ENCODE measurements around the gene HMGXB3. TPM values are rescaled to one million over a fixed set of nuclear protein-coding genes. Genes with fewer than 3 reads are reported as not detected.

HMGXB3 gene
- total RNA-seq, 2 experiments from 2014 or later, result 35.1 to 44.0 TPM

DNA sequence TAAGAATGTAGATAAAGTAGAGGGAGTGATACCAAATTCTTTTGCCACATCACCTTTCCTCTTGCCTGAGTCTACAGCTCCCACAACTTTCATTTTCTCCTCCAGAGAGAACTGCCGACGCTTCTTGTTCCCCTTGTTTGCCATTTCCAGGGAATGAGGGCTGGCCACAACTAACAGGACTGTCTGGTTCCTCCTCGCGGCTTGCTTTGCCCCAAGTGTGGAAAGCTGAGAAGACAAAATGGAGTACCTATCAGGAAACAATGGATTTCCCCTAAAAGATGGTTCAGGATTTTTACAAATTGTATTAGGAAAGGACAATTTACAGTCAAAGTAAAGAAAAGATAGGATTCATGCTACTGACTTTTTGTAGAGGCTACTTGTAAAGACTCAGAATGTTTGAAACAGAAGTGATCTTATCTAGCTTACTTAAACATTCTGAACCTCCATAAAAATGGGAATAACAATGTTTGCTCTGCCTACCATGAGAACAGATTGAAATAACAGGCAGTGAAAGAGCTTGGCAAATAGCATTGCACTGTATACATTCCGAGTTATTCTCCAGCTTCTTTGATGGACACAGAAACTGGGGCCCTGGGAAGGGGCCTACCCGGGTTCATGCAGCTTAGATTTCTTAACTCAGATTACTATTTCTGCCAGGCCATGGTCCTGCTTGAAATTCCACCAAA, 4.2 kb upstream of the HMGXB3 start:
- Histone ChIP-seq H3K27ac (ENCODE audit: low read depth, low read length, poor library complexity, severe bottlenecking) (no peak overlapping the region), H4K20me1 (ENCODE audit: insufficient read depth, low read length) (no peaks in the 10 kb centered on the region), H3K4me1 (ENCODE audit: insufficient read depth, low read length, poor library complexity, severe bottlenecking) (peaks cover 14% of the 10 kb centered on the region), H3K9me3 (ENCODE audit: low read length) (no peaks in the 10 kb centered on the region), H3K79me2 (ENCODE audit: insufficient read depth, low read depth, low read length) (peaks cover 6% of the 10 kb centered on the region; the same call in 1 of the 2 replicates), H3K4me2 (ENCODE audit: low read length) (no peak overlapping the region), H3K36me3 (ENCODE audit: insufficient read depth, low read length) (no peaks in the 10 kb centered on the region), H2AFZ (ENCODE audit: low read length) (no peak overlapping the region), H3K9me2 (ENCODE audit: insufficient read depth, low read length) (no peaks in the 10 kb centered on the region), H3K4me3 (ENCODE audit: low read depth, low read length, poor library complexity, severe bottlenecking) (no peak overlapping the region)
- ChIA-PET POLR2A (no interaction called here), CTCF (ENCODE audit: unreplicated experiment) (no interaction called here)
- intact Hi-C loops (cut with micrococcal nuclease; ENCODE audit: unreplicated experiment), result no loop called here
- BruUV-seq (replicated peaks), result no TSS peak
- no peak for TF ChIP-seq EZH2phosphoT487 (IDR thresholded peaks at IDR 0.05; ENCODE audit: borderline replicate concordance, low read depth, low read length)
- TF ChIP-seq, protein P1, sequence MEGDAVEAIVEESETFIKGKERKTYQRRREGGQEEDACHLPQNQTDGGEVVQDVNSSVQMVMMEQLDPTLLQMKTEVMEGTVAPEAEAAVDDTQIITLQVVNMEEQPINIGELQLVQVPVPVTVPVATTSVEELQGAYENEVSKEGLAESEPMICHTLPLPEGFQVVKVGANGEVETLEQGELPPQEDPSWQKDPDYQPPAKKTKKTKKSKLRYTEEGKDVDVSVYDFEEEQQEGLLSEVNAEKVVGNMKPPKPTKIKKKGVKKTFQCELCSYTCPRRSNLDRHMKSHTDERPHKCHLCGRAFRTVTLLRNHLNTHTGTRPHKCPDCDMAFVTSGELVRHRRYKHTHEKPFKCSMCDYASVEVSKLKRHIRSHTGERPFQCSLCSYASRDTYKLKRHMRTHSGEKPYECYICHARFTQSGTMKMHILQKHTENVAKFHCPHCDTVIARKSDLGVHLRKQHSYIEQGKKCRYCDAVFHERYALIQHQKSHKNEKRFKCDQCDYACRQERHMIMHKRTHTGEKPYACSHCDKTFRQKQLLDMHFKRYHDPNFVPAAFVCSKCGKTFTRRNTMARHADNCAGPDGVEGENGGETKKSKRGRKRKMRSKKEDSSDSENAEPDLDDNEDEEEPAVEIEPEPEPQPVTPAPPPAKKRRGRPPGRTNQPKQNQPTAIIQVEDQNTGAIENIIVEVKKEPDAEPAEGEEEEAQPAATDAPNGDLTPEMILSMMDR (conservative IDR thresholded peaks at IDR 0.05; ENCODE audit: low read length), result no peak
- no peak for DNase-seq (ENCODE audit: low spot score)

DNA sequence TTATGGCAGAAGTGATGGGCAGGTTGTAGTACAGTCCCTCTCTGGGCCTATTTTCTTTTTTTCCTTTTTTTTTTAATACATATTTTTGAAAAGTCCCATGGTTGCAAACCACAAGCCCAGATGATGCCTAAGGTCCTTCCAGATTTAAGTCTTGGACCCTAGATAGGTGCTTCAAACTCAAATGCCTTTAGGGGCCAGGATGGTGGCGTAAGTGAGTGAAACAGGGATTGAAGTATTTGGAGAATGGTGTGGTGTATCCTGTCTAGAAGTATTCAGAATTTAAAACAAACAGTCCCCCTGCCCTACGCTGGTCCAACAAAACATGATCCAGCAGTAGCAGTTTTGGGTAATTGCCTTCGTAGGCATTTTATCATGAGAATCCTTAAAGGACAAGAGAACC, 2.3 kb upstream of the HMGXB3 start:
- TF ChIP-seq, protein P1 (conservative IDR thresholded peaks at IDR 0.05; ENCODE audit: low read length), result no peak
- TF ChIP-seq EZH2phosphoT487 (IDR thresholded peaks at IDR 0.05; ENCODE audit: borderline replicate concordance, low read depth, low read length), result no peak
- Histone ChIP-seq H3K4me2 (ENCODE audit: low read length) (no peak overlapping the region), H3K9me3 (ENCODE audit: low read length) (no peaks in the 10 kb centered on the region), H4K20me1 (ENCODE audit: insufficient read depth, low read length) (peaks cover 10% of the 10 kb centered on the region; the same call in 1 of the 2 replicates), H3K27ac (ENCODE audit: low read depth, low read length, poor library complexity, severe bottlenecking) (no peak overlapping the region), H3K79me2 (ENCODE audit: insufficient read depth, low read depth, low read length) (peaks cover 25% of the 10 kb centered on the region), H2AFZ (ENCODE audit: low read length) (no peak overlapping the region), H3K4me1 (ENCODE audit: insufficient read depth, low read length, poor library complexity, severe bottlenecking) (peaks cover 27% of the 10 kb centered on the region), H3K36me3 (ENCODE audit: insufficient read depth, low read length) (peaks cover 11% of the 10 kb centered on the region; the same call in 1 of the 2 replicates), H3K4me3 (ENCODE audit: low read depth, low read length, poor library complexity, severe bottlenecking) (no peak overlapping the region), H3K9me2 (ENCODE audit: insufficient read depth, low read length) (no peaks in the 10 kb centered on the region)
- no peak for DNase-seq (ENCODE audit: low spot score)
- intact Hi-C loops (cut with micrococcal nuclease; ENCODE audit: unreplicated experiment), result no loop called here
- ChIA-PET CTCF (ENCODE audit: unreplicated experiment) (no interaction called here), POLR2A (no interaction called here)
- no TSS peak for BruUV-seq (replicated peaks)

DNA sequence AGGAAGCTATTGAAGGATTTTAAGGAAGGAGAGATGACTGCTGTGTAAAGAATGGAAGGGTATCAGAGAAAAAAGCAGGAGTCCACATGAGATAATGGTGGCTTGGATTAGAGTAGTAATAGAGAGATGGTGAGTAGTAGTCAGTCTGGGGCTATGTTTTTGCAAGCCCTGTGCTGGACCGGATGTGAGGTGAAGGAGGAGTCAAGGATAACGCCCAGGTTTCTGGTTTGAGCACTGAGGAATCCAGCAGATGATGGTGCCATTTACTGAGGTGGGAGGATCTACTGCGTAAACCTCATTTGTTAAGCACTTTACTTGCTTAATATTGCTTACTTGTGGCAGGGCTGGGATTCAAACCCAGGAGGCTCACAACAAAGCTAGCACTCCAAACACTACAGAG, 1.2 kb upstream of the HMGXB3 start:
- Histone ChIP-seq H3K79me2 (ENCODE audit: insufficient read depth, low read depth, low read length) (peaks cover 36% of the 10 kb centered on the region), H3K36me3 (ENCODE audit: insufficient read depth, low read length) (peaks cover 20% of the 10 kb centered on the region), H3K9me3 (ENCODE audit: low read length) (no peaks in the 10 kb centered on the region), H3K9me2 (ENCODE audit: insufficient read depth, low read length) (no peaks in the 10 kb centered on the region), H3K4me2 (ENCODE audit: low read length) (peak overlapping the region; percentile 79), H3K4me1 (ENCODE audit: insufficient read depth, low read length, poor library complexity, severe bottlenecking) (peaks cover 27% of the 10 kb centered on the region), H3K4me3 (ENCODE audit: low read depth, low read length, poor library complexity, severe bottlenecking) (peak overlapping the region; percentile 83), H2AFZ (ENCODE audit: low read length) (peak overlapping the region; percentile 77; the same call in 1 of the 2 replicates), H3K27ac (ENCODE audit: low read depth, low read length, poor library complexity, severe bottlenecking) (no peak overlapping the region), H4K20me1 (ENCODE audit: insufficient read depth, low read length) (peaks cover 10% of the 10 kb centered on the region; the same call in 1 of the 2 replicates)
- POLR2A ChIA-PET, result interaction anchor here (0.5 to 1.6 kb wide), 6 partner anchors 10 to 653 kb away, joined by 3 to 4 read pairs (median 3); no protein-coding TSS in a partner anchor
- no peak for TF ChIP-seq EZH2phosphoT487 (IDR thresholded peaks at IDR 0.05; ENCODE audit: borderline replicate concordance, low read depth, low read length)
- TF ChIP-seq, protein P1 (conservative IDR thresholded peaks at IDR 0.05; ENCODE audit: low read length), result no peak
- CTCF ChIA-PET (ENCODE audit: unreplicated experiment), result no interaction called here
- BruUV-seq (replicated peaks), result no TSS peak
- intact Hi-C loops (cut with micrococcal nuclease; ENCODE audit: unreplicated experiment), result no loop called here
- no peak for DNase-seq (ENCODE audit: low spot score)
